OCI-LY1 (cell line): Measurements from ENCODE around the gene ITPKC.
"Not testable (repeated sequence)": the region's sequence is repeated elsewhere in the genome, so short reads cannot be mapped to it uniquely, and the experiment has no call there.

ENCODE experiments used
- H2AFZ ChIP-seq: fragments of 200-600 bp; sonication (generic), shearing (Covaris generic); 2 replicates; pipeline ENCODE4 v1.6.0; 2014; ENCODE audit warnings: antibody characterized with exemption, mild to moderate bottlenecking, low read length
- H3F3A ChIP-seq: fragments of 200-600 bp; sonication (generic), shearing (Covaris generic); 2 replicates; pipeline ENCODE4 v1.6.0; 2014; ENCODE audit warnings: mild to moderate bottlenecking, antibody characterized with exemption, low read length, moderate library complexity; ENCODE audit not compliant: insufficient read depth
- H3K27ac ChIP-seq: fragments of 200-600 bp; sonication (generic); 2 replicates; pipeline ENCODE4 v1.5.1; 2014; ENCODE audit warnings: low read length, mixed run types, mild to moderate bottlenecking, low read depth; ENCODE audit not compliant: poor library complexity, severe bottlenecking
- H3K27me3 ChIP-seq: fragments of 200-600 bp; sonication (generic); 2 replicates; pipeline ENCODE4 v1.6.0; 2014; ENCODE audit warnings: antibody characterized with exemption, mild to moderate bottlenecking, low read length, moderate library complexity; ENCODE audit not compliant: insufficient read depth
- H3K36me3 ChIP-seq: fragments of 200-600 bp; sonication (generic); 2 replicates; pipeline ENCODE4 v1.6.1; 2014; ENCODE audit warnings: mild to moderate bottlenecking, antibody characterized with exemption, low read length, moderate library complexity, mixed read lengths; ENCODE audit not compliant: insufficient read depth
- H3K4me1 ChIP-seq: fragments of 200-600 bp; sonication (generic); 2 replicates; pipeline ENCODE4 v1.5.1; 2014; ENCODE audit warnings: mild to moderate bottlenecking, low read length, moderate library complexity; ENCODE audit not compliant: insufficient read depth, severe bottlenecking
- H3K4me2 ChIP-seq: fragments of 200-600 bp; sonication (generic), shearing (Covaris generic); 2 replicates; pipeline ENCODE4 v1.6.1; 2014; ENCODE audit warnings: low read length
- H3K4me3 ChIP-seq: fragments of 200-600 bp; sonication (generic); 2 replicates; pipeline ENCODE4 v1.5.1; 2014; ENCODE audit warnings: low read length, low read depth, mild to moderate bottlenecking, mixed read lengths; ENCODE audit not compliant: poor library complexity, severe bottlenecking
- H3K79me2 ChIP-seq: fragments of 200-600 bp; shearing (Covaris generic); 2 replicates; pipeline ENCODE4 v1.6.1; 2016; ENCODE audit warnings: mixed run types, low read length, mixed read lengths; ENCODE audit not compliant: insufficient read depth
- H3K9ac ChIP-seq: fragments of 200-600 bp; sonication (generic), shearing (Covaris generic); 2 replicates; pipeline ENCODE4 v1.6.1; 2014; ENCODE audit warnings: mild to moderate bottlenecking, low read length, mixed read lengths
- H3K9me2 ChIP-seq: fragments of 200-600 bp; sonication (generic), shearing (Covaris generic); 2 replicates; pipeline ENCODE4 v1.6.1; 2014; ENCODE audit warnings: low read depth, mild to moderate bottlenecking, low read length, mixed read lengths
- H3K9me3 ChIP-seq: fragments of 200-600 bp; shearing (Covaris generic); 2 replicates; pipeline ENCODE4 v1.6.1; 2014; ENCODE audit warnings: low read length, mixed read lengths
- H4K20me1 ChIP-seq: fragments of 200-600 bp; sonication (generic), shearing (Covaris generic); 2 replicates; pipeline ENCODE4 v1.6.0; 2016; ENCODE audit warnings: mild to moderate bottlenecking, low read length; ENCODE audit not compliant: insufficient read depth
- CTCF ChIP-seq: fragments of 200-600 bp; sonication (generic), shearing (Covaris generic); IDR thresholded peaks from 2 replicates; pipeline ENCODE4 v1.5.1; 2017; ENCODE audit warnings: mild to moderate bottlenecking, antibody characterized with exemption, low read length, moderate library complexity, mixed read lengths
- EZH2 ChIP-seq: fragments of 200-600 bp; sonication (generic), shearing (Covaris generic); IDR thresholded peaks from 2 replicates; pipeline ENCODE4 v1.8.0; 2017; ENCODE audit warnings: borderline replicate concordance, mixed run types, mild to moderate bottlenecking, antibody characterized with exemption, low read length, moderate library complexity, mixed read lengths

The ITPKC gene

GRCh38 chr19:40726279-40726678 lies 9.4 kb downstream of the ITPKC start:
- Histone ChIP-seq H2AFZ (no peak overlapping the region), H3K4me3 (no peak overlapping the region), H3K4me1 (no peaks in the 10 kb centered on the region), H3K4me2 (no peak overlapping the region), H4K20me1 (no peaks in the 10 kb centered on the region), H3K27me3 (no peaks in the 10 kb centered on the region), H3K9ac (no peak overlapping the region), H3K9me2 (no peaks in the 10 kb centered on the region), H3K36me3 (peaks cover 15% of the 10 kb centered on the region), H3K27ac (no peak overlapping the region), H3K9me3 (no peaks in the 10 kb centered on the region), H3F3A (no peaks in the 10 kb centered on the region), H3K79me2 (no peaks in the 10 kb centered on the region)
- TF ChIP-seq EZH2 (no peak), CTCF (no peak)

GRCh38 chr19:40730065-40730464 lies 13.2 kb downstream of the ITPKC start:
- H2AFZ ChIP-seq, H3K9me3 ChIP-seq, H3F3A ChIP-seq, H3K9me2 ChIP-seq, H4K20me1 ChIP-seq, H3K4me3 ChIP-seq, H3K27ac ChIP-seq, H3K4me2 ChIP-seq, H3K9ac ChIP-seq, H3K27me3 ChIP-seq, H3K4me1 ChIP-seq, H3K79me2 ChIP-seq: not testable (repeated sequence)
- H3K36me3 ChIP-seq: peaks cover 19% of the 10 kb centered on the region

- peaks cover 24% of the 10 kb centered on the region for H3K36me3 ChIP-seq
- H3K9me3 ChIP-seq, H3K27me3 ChIP-seq, H3K4me2 ChIP-seq, H3K4me1 ChIP-seq, H3K9me2 ChIP-seq, H3K9ac ChIP-seq, H4K20me1 ChIP-seq, H3K27ac ChIP-seq, H2AFZ ChIP-seq, H3K4me3 ChIP-seq, H3K79me2 ChIP-seq, H3F3A ChIP-seq: not testable (repeated sequence)
Observed at GRCh38 chr19:40732304-40732703, 15.4 kb downstream of the ITPKC start.

GRCh38 chr19:40733149-40733548 lies 16.2 kb downstream of the ITPKC start:
- H3K27me3 ChIP-seq: no peaks in the 10 kb centered on the region
- TF ChIP-seq EZH2 (no peak), CTCF (no peak)
- no peaks in the 10 kb centered on the region for H3K4me1 ChIP-seq
- H3K27ac ChIP-seq: no peak overlapping the region
- no peaks in the 10 kb centered on the region for H3F3A ChIP-seq
- H2AFZ ChIP-seq: no peak overlapping the region
- no peaks in the 10 kb centered on the region for H3K9me3 ChIP-seq
- peaks cover 17% of the 10 kb centered on the region for H3K36me3 ChIP-seq
- H3K9ac ChIP-seq: no peak overlapping the region
- no peaks in the 10 kb centered on the region for H3K9me2 ChIP-seq
- no peaks in the 10 kb centered on the region for H3K79me2 ChIP-seq
- H3K4me2 ChIP-seq: no peak overlapping the region
- H4K20me1 ChIP-seq: no peaks in the 10 kb centered on the region
- no peak overlapping the region for H3K4me3 ChIP-seq
